GM12875 (cell line): ENCODE results near the gene PDE4D.

Experiments used
- H3K4me3 ChIP-seq: one replicate; pipeline ENCODE4 v1.5.1; 2011; ENCODE audit warnings: low read depth, low read length, control low read depth
- CTCF ChIP-seq: IDR thresholded peaks from 2 replicates; pipeline ENCODE4 v1.5.1; 2011; ENCODE audit warnings: low read depth, mild to moderate bottlenecking, control low read depth, inconsistent platforms, low read length, moderate library complexity, borderline replicate concordance; ENCODE audit not compliant: insufficient read depth

Gene PDE4D

GRCh38 chr5:59544573-59544972 lies 349.0 kb downstream of the PDE4D start:
- no peak for TF ChIP-seq CTCF
- H3K4me3 ChIP-seq: no peak overlapping the region

GRCh38 chr5:59543821-59544442 lies 349.6 kb downstream of the PDE4D start:
- no peak for TF ChIP-seq CTCF
- H3K4me3 ChIP-seq: no peak overlapping the region

- no peak overlapping the region for H3K4me3 ChIP-seq
- no peak for TF ChIP-seq CTCF
These were observed 350.4 kb downstream of the PDE4D start for GRCh38 chr5:59542851-59543820.

- no peak for TF ChIP-seq CTCF
- H3K4me3 ChIP-seq: no peak overlapping the region
These were observed 351.2 kb downstream of the PDE4D start for GRCh38 chr5:59542306-59542705.

- TF ChIP-seq CTCF: no peak
- no peak overlapping the region for H3K4me3 ChIP-seq
These were observed 353.2 kb downstream of the PDE4D start for GRCh38 chr5:59540366-59540765.

GRCh38 chr5:59538750-59539121 lies 354.8 kb downstream of the PDE4D start:
- H3K4me3 ChIP-seq: no peak overlapping the region

More at GRCh38 chr5:59538750-59539121, 354.8 kb downstream of the PDE4D start:
- no peak for TF ChIP-seq CTCF
